Mucosa of rectum (tissue), 2 donors: ENCODE results near the gene GPR183.

Experiments
- H3K27ac ChIP-seq, 2 donors: one replicate each; pipeline ENCODE4 v1.7.0; 2013; ENCODE audit warnings: inconsistent platforms in 2 of 2, low read depth in 2 of 2, low read length in 2 of 2
- H3K27me3 ChIP-seq, 2 donors: one replicate each; pipeline ENCODE4 v1.7.0; 2013; ENCODE audit warnings: low read length in 2 of 2; ENCODE audit not compliant: control insufficient read depth in 2 of 2, insufficient read depth in 2 of 2
- H3K36me3 ChIP-seq, 2 donors: one replicate each; pipeline ENCODE4 v1.7.0; 2013; ENCODE audit warnings: low read length in 2 of 2; ENCODE audit not compliant: control insufficient read depth in 2 of 2, insufficient read depth in 2 of 2
- H3K4me1 ChIP-seq, 2 donors: one replicate each; pipeline ENCODE4 v1.7.0; 2013; ENCODE audit warnings: low read length in 2 of 2, mild to moderate bottlenecking in 1 of 2; ENCODE audit not compliant: control insufficient read depth in 2 of 2, insufficient read depth in 2 of 2
- H3K4me3 ChIP-seq, 2 donors: one replicate each; pipeline ENCODE4 v1.7.0; 2013; ENCODE audit warnings: low read length in 2 of 2
- H3K9ac ChIP-seq, 2 donors: one replicate each; pipeline ENCODE4 v1.7.0; 2013; ENCODE audit warnings: low read length in 2 of 2, low read depth in 1 of 2, mild to moderate bottlenecking in 1 of 2
- H3K9me3 ChIP-seq, 2 donors: one replicate each; pipeline ENCODE4 v1.7.0; 2013; ENCODE audit warnings: low read length in 2 of 2; ENCODE audit not compliant: control insufficient read depth in 2 of 2
- donor health status: healthy.
- donor health status: Normal muscosa, but diverticular disease.

GPR183 gene

GRCh38 chr13:99298056-99298455, 9.1 kb downstream of the GPR183 start:
- Histone ChIP-seq H3K9me3 (no peaks in the 10 kb centered on the region), H3K27me3 (no peaks in the 10 kb centered on the region), H3K36me3 (peaks cover 0 to 2% of the 10 kb centered on the region in 2 donors), H3K27ac (no peak overlapping the region), H3K4me1 (peaks cover 8 to 14% of the 10 kb centered on the region in 2 donors), H3K4me3 (no peak overlapping the region), H3K9ac (no peak overlapping the region)

GRCh38 chr13:99297331-99297730, 9.9 kb downstream of the GPR183 start:
- H3K9ac ChIP-seq, result no peak overlapping the region
- H3K4me3 ChIP-seq, result peak overlapping the region in 1 of 2 donors; percentile 7
- H3K27ac ChIP-seq, result peak overlapping the region in 1 of 2 donors; percentile 27
- H3K36me3 ChIP-seq, result peaks cover 0 to 2% of the 10 kb centered on the region in 2 donors
- H3K9me3 ChIP-seq, result no peaks in the 10 kb centered on the region
- H3K4me1 ChIP-seq, result peaks cover 8 to 12% of the 10 kb centered on the region in 2 donors
- no peaks in the 10 kb centered on the region for H3K27me3 ChIP-seq

- Histone ChIP-seq H3K4me1 (peaks cover 8 to 12% of the 10 kb centered on the region in 2 donors), H3K27me3 (no peaks in the 10 kb centered on the region), H3K9me3 (no peaks in the 10 kb centered on the region), H3K9ac (no peak overlapping the region), H3K36me3 (peaks cover 0 to 2% of the 10 kb centered on the region in 2 donors), H3K4me3 (no peak overlapping the region), H3K27ac (peak overlapping the region in 1 of 2 donors; percentile 12)
Observed at GRCh38 chr13:99296398-99296797, 10.8 kb downstream of the GPR183 start.

- Histone ChIP-seq H3K4me1 (peaks cover 8 to 12% of the 10 kb centered on the region in 2 donors), H3K27me3 (no peaks in the 10 kb centered on the region), H3K9me3 (no peaks in the 10 kb centered on the region), H3K9ac (no peak overlapping the region), H3K4me3 (no peak overlapping the region), H3K27ac (no peak overlapping the region), H3K36me3 (peaks cover 0 to 2% of the 10 kb centered on the region in 2 donors)
Observed at GRCh38 chr13:99295488-99296252, 11.5 kb downstream of the GPR183 start.

- H3K9me3 ChIP-seq, result no peaks in the 10 kb centered on the region
- H3K27ac ChIP-seq, result no peak overlapping the region
- peaks cover 8 to 9% of the 10 kb centered on the region in 2 donors for H3K4me1 ChIP-seq
- peaks cover 0 to 2% of the 10 kb centered on the region in 2 donors for H3K36me3 ChIP-seq
- no peaks in the 10 kb centered on the region for H3K27me3 ChIP-seq
- H3K4me3 ChIP-seq, result no peak overlapping the region
- no peak overlapping the region for H3K9ac ChIP-seq
Observed at GRCh38 chr13:99294958-99295357, 12.2 kb downstream of the GPR183 start.

- Histone ChIP-seq H3K27me3 (no peaks in the 10 kb centered on the region), H3K4me3 (no peak overlapping the region), H3K9me3 (no peaks in the 10 kb centered on the region), H3K4me1 (peaks cover 6 to 8% of the 10 kb centered on the region in 2 donors), H3K9ac (no peak overlapping the region), H3K27ac (peak overlapping the region; percentile 24 to 45), H3K36me3 (peaks cover 2% of the 10 kb centered on the region in 2 donors)
Observed at GRCh38 chr13:99294198-99294597, 13.0 kb downstream of the GPR183 start.

- Histone ChIP-seq H3K27ac (no peak overlapping the region), H3K4me1 (peaks cover 6 to 8% of the 10 kb centered on the region in 2 donors), H3K9me3 (no peaks in the 10 kb centered on the region), H3K27me3 (no peaks in the 10 kb centered on the region), H3K36me3 (peaks cover 2% of the 10 kb centered on the region in 2 donors), H3K9ac (no peak overlapping the region), H3K4me3 (no peak overlapping the region)
Observed at GRCh38 chr13:99293178-99293577, 14.0 kb downstream of the GPR183 start.

- H3K27me3 ChIP-seq, result no peaks in the 10 kb centered on the region
- no peaks in the 10 kb centered on the region for H3K9me3 ChIP-seq
- H3K27ac ChIP-seq, result no peak overlapping the region
- H3K4me3 ChIP-seq, result no peak overlapping the region
- peaks cover 2 to 5% of the 10 kb centered on the region in 2 donors for H3K36me3 ChIP-seq
- peaks cover 6 to 8% of the 10 kb centered on the region in 2 donors for H3K4me1 ChIP-seq
- no peak overlapping the region for H3K9ac ChIP-seq
Observed at GRCh38 chr13:99290894-99291293, 16.3 kb downstream of the GPR183 start.

- Histone ChIP-seq H3K36me3 (peaks cover 2 to 3% of the 10 kb centered on the region in 2 donors), H3K9ac (no peak overlapping the region), H3K4me3 (no peak overlapping the region), H3K4me1 (peaks cover 6 to 12% of the 10 kb centered on the region in 2 donors), H3K27me3 (no peaks in the 10 kb centered on the region), H3K27ac (no peak overlapping the region), H3K9me3 (no peaks in the 10 kb centered on the region)
Observed at GRCh38 chr13:99289674-99290337, 17.4 kb downstream of the GPR183 start.

GRCh38 chr13:99289271-99289670, 17.9 kb downstream of the GPR183 start:
- Histone ChIP-seq H3K4me1 (peaks cover 9 to 11% of the 10 kb centered on the region in 2 donors), H3K27ac (no peak overlapping the region), H3K9me3 (no peaks in the 10 kb centered on the region), H3K9ac (no peak overlapping the region), H3K4me3 (no peak overlapping the region), H3K27me3 (no peaks in the 10 kb centered on the region), H3K36me3 (peaks cover 2 to 3% of the 10 kb centered on the region in 2 donors)
